Aorta (tissue), 5 donors: ENCODE data around the gene DPPA4. TPM values are rescaled to one million over a fixed set of nuclear protein-coding genes. Genes with fewer than 3 reads are reported as not detected.
A peak's percentile ranks its signal among the peaks of the same experiment; 100 is the strongest.
"Not testable (repeated sequence)": the region's sequence is repeated elsewhere in the genome, so short reads cannot be mapped to it uniquely, and the experiment has no call there.

Experiments used
- ATAC-seq: fragments of 200-7000 bp; cut with Tn5 transposase; one replicate; pipeline ENCODE4 v1.9.1; 2022; ENCODE audit warnings: moderate library complexity; ENCODE audit not compliant: low FRiP score
- DNase-seq, 2 donors: peaks; one replicate each; pipeline ENCODE4 v3.0.0-alpha.2; 2020
- H3K27ac ChIP-seq, 2 donors: one replicate each; pipeline ENCODE4 v1.5.1; 2013; ENCODE audit warnings: low read length in 2 of 2, mild to moderate bottlenecking in 2 of 2, moderate library complexity in 2 of 2, control low read depth in 1 of 2, inconsistent platforms in 1 of 2, low read depth in 1 of 2
- H3K27me3 ChIP-seq, 2 donors: one replicate each; pipeline ENCODE4 v1.6.1; 2013; ENCODE audit warnings: control low read depth in 1 of 2, low read length in 1 of 2, mild to moderate bottlenecking in 1 of 2, moderate library complexity in 1 of 2; ENCODE audit not compliant: insufficient read depth in 2 of 2, control insufficient read depth in 1 of 2
- H3K36me3 ChIP-seq, 2 donors: one replicate each; pipeline ENCODE4 v1.6.1; 2013; ENCODE audit warnings: control low read depth in 1 of 2, low read length in 1 of 2, mild to moderate bottlenecking in 1 of 2; ENCODE audit not compliant: insufficient read depth in 2 of 2, control insufficient read depth in 1 of 2
- H3K4me1 ChIP-seq, 2 donors: one replicate each; pipeline ENCODE4 v1.6.1; 2013; ENCODE audit warnings: low read length in 2 of 2, control low read depth in 1 of 2, mild to moderate bottlenecking in 1 of 2, moderate library complexity in 1 of 2; ENCODE audit not compliant: insufficient read depth in 2 of 2, control insufficient read depth in 1 of 2
- H3K4me3 ChIP-seq, 2 donors: one replicate each; pipeline ENCODE4 v1.5.1; 2013; ENCODE audit warnings: low read length in 2 of 2, control low read depth in 1 of 2, mild to moderate bottlenecking in 1 of 2
- H3K9me3 ChIP-seq: one replicate; pipeline ENCODE4 v1.6.1; 2013; ENCODE audit warnings: mild to moderate bottlenecking, low read length; ENCODE audit not compliant: control insufficient read depth
- WGBS, 2 donors: extraction: QIAGEN DNeasy Blood & Tissue Kit; methylation state at CpG; one replicate each; pipeline ENCODE4 v1.1.7; 2013; 5-methylcytosine and 5-hydroxymethylcytosine counted together
- intact Hi-C, 2 donors: fragments of 100-400 bp; cut with DNase I; formaldehyde crosslinking; loops; one replicate each; pipeline versions ENCODE4 v1.14.2 to v1.15.0; 2022
- long read RNA-seq, 2 donors: library from polyadenylated mRNA; unstranded; transcript quantifications; one replicate each; pipeline ENCODE4 v2.0.0, GENCODE V29; 2020 to 2021
- polyA plus RNA-seq, 2 donors: library from polyadenylated mRNA; stranded (reverse); fragments of 200-250 nt; gene quantifications; one replicate each; pipeline ENCODE4 v1.2.3, GENCODE V29; 2013
- total RNA-seq, 2 donors: library from RNA; stranded (reverse); fragmentation: NEBNext Ultra II Directional; extraction: Animal tissue kit (Norgen Biotek cat#: 25700); gene quantifications; one replicate each; pipeline ENCODE4 v1.2.1, GENCODE V29; 2021
- donor health status: healthy with polysubstance abuse.
- donor health status: Bipolar disorder and iron deficiency.
- donor health status: DM: no; HTN: no; CAD: no.
- donor health status: DM: no; HTN: no; CAD: no.
- donor health status: DM: yes; HTN: yes; CAD: no.

The DPPA4 gene, protein sequence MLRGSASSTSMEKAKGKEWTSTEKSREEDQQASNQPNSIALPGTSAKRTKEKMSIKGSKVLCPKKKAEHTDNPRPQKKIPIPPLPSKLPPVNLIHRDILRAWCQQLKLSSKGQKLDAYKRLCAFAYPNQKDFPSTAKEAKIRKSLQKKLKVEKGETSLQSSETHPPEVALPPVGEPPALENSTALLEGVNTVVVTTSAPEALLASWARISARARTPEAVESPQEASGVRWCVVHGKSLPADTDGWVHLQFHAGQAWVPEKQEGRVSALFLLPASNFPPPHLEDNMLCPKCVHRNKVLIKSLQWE
- not detected for total RNA-seq
- polyA plus RNA-seq, result not detected
- long read RNA-seq, donor 1, result 0 reads
- long read RNA-seq, donor 2, result 0 reads

DNA sequence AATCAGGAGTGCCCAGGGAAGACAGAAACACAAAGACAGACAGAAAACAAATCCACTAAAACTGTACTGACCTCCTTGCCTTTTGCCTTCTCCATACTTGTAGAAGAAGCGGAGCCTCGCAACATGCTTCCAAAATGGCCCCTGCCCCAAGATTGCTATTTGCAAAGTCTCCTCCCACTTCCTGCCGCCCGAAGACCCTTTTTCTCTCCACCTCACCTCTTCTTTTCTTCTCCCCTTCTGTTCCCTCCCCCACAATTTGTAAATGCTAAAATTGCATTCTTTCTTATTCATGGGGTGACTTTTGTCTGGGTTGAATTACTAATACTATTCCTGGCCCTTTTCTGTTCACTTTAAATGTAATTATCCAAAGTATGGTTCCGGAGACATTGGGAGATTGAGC is at the start of gene DPPA4:
Gene DPPA4 (minus strand): TSS at position 154 of the 400 bp plus-strand sequence. CDS start 29 bp downstream, at position 125.
- Histone ChIP-seq H3K36me3 (no peaks in the 10 kb centered on the region), H3K27ac (no peak within 1 kb of the TSS), H3K4me3 (peak within 1 kb of the TSS; percentile 66 to 67), H3K4me1 (no peaks in the 10 kb centered on the region), H3K9me3 (no peaks in the 10 kb centered on the region), H3K27me3 (no peaks in the 10 kb centered on the region)
- intact Hi-C loops, result no loop called here
- DNase-seq, result no peak
- WGBS, 2 donors, result 47 to 55% methylated on average over 5 of the region's 5 CpGs
- ATAC-seq, result no peak

- Histone ChIP-seq H3K4me1 (no peaks in the 10 kb centered on the region), H3K4me3 (no peak overlapping the region), H3K27me3 (no peaks in the 10 kb centered on the region), H3K9me3 (no peaks in the 10 kb centered on the region), H3K27ac (no peak overlapping the region), H3K36me3 (no peaks in the 10 kb centered on the region)
- 57 to 62% methylated on average over 7 of the region's 7 CpGs for whole genome bisulfite sequencing, 2 donors
- intact Hi-C loops, result no loop called here
- DNase-seq (no peak), ATAC-seq (no peak)
Measured at GRCh38 chr3:109385442-109386318, 48.3 kb upstream of the DPPA4 start.

- no peaks in the 10 kb centered on the region for H3K9me3 ChIP-seq
- 33 to 35% methylated on average over 1 of the region's 1 CpG for WGBS, 2 donors
- intact Hi-C loops, result no loop called here
- H3K36me3 ChIP-seq, result no peaks in the 10 kb centered on the region
- no peak for ATAC-seq
- H3K27me3 ChIP-seq, result no peaks in the 10 kb centered on the region
- H3K4me3 ChIP-seq, result no peak overlapping the region
- H3K4me1 ChIP-seq, result no peaks in the 10 kb centered on the region
- DNase-seq, result no peak
- H3K27ac ChIP-seq, result no peak overlapping the region
Measured at GRCh38 chr3:109384164-109384563, 46.8 kb upstream of the DPPA4 start.

GRCh38 chr3:109382588-109382987 is 45.2 kb upstream of the DPPA4 start:
- 19 to 32% methylated on average over 7 of the region's 7 CpGs for WGBS, 2 donors
- no peak overlapping the region for H3K27ac ChIP-seq
- intact Hi-C loops, result no loop called here
- no peak overlapping the region for H3K4me3 ChIP-seq
- no peaks in the 10 kb centered on the region for H3K36me3 ChIP-seq
- DNase-seq (no peak), ATAC-seq (no peak)
- no peaks in the 10 kb centered on the region for H3K9me3 ChIP-seq
- no peaks in the 10 kb centered on the region for H3K4me1 ChIP-seq
- H3K27me3 ChIP-seq, result no peaks in the 10 kb centered on the region

GRCh38 chr3:109375975-109376374 is 38.6 kb upstream of the DPPA4 start:
- Histone ChIP-seq H3K27me3 (no peaks in the 10 kb centered on the region), H3K27ac (no peak overlapping the region), H3K4me3 (no peak overlapping the region), H3K9me3 (no peaks in the 10 kb centered on the region), H3K36me3 (no peaks in the 10 kb centered on the region), H3K4me1 (no peaks in the 10 kb centered on the region)
- intact Hi-C loops, result no loop called here
- ATAC-seq (no peak), DNase-seq (no peak)
- WGBS, 2 donors, result 86 to 91% methylated on average over 3 of the region's 3 CpGs

DNA sequence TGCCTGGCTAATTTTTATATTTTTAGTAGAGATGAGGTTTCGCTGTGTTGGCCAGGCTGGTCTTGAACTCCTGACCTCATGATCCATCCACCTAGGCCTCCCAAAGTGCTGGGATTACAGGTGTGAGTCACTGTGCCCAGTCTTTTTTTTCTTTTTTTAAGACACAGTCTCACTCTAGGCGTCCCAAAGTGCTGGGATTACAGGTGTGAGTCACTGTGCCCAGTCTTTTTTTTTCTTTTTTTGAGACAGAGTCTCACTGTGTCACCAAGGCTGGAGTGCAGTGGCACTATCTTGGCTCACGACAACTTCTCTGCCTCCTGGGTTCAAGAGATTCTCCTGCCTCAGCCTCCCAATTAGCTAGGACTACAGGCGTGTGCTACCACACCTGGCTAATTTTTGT is 37.1 kb upstream of the DPPA4 start:
- H3K4me1 ChIP-seq, ATAC-seq, H3K9me3 ChIP-seq, DNase-seq, H3K4me3 ChIP-seq, H3K36me3 ChIP-seq, H3K27ac ChIP-seq, H3K27me3 ChIP-seq, intact Hi-C loops: not testable (repeated sequence)
- 90 to 95% methylated on average over 4 of the region's 4 CpGs for WGBS, 2 donors

- no peak for ATAC-seq
- Histone ChIP-seq H3K27ac (no peak overlapping the region), H3K9me3 (no peaks in the 10 kb centered on the region), H3K27me3 (no peaks in the 10 kb centered on the region), H3K4me1 (no peaks in the 10 kb centered on the region), H3K36me3 (no peaks in the 10 kb centered on the region), H3K4me3 (no peak overlapping the region)
- 78 to 83% methylated on average over 2 of the region's 2 CpGs for WGBS, 2 donors
- DNase-seq, result no peak
- intact Hi-C loops, result no loop called here
Measured at GRCh38 chr3:109373933-109374332, 36.6 kb upstream of the DPPA4 start.

- intact Hi-C loops, result no loop called here
- Histone ChIP-seq H3K36me3 (no peaks in the 10 kb centered on the region), H3K4me1 (no peaks in the 10 kb centered on the region), H3K27me3 (no peaks in the 10 kb centered on the region), H3K27ac (no peak overlapping the region), H3K9me3 (no peaks in the 10 kb centered on the region), H3K4me3 (no peak overlapping the region)
- ATAC-seq (no peak), DNase-seq (no peak)
Measured at GRCh38 chr3:109372639-109373038, 35.3 kb upstream of the DPPA4 start.

DNA sequence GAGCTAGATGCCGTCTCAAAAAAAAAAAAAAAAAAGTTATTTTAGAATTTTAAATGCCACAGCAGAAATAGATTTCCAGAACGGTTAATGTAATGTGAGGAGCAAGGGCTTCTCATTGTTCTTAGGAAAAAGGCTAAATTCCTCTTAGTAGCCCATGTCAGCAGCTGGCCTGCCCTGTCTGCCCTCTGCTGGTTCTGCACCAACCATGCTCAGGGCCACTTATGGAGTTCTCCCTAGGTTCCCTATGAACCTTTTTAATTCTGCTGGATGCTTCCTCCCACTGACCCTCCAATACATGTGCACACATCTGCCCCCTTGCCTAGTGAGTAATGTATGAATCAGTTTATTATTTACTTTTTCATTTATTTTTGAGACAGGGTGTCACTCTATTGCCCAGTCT is 32.2 kb upstream of the DPPA4 start:
- DNase-seq, result no peak
- Histone ChIP-seq H3K9me3 (no peaks in the 10 kb centered on the region), H3K4me3 (no peak overlapping the region), H3K4me1 (no peaks in the 10 kb centered on the region), H3K27ac (no peak overlapping the region), H3K27me3 (no peaks in the 10 kb centered on the region), H3K36me3 (no peaks in the 10 kb centered on the region)
- 47 to 52% methylated on average over 2 of the region's 2 CpGs for WGBS, 2 donors
- intact Hi-C loops, result no loop called here
- no peak for ATAC-seq
